Neural crest cell (in vitro differentiated cells): ENCODE results near the gene LMCD1. TPM values are rescaled to one million over a fixed set of nuclear protein-coding genes. Genes with fewer than 3 reads are reported as not detected.

ENCODE experiments used
- DNase-seq: peaks from one replicate; pipeline ENCODE4 v3.0.0; 2021; ENCODE audit warnings: low read depth, mixed read lengths, low spot score
- H3K27ac Mint-ChIP-seq: one replicate; pipeline ENCODE4 v1.8.0; 2021; ENCODE audit warnings: mild to moderate bottlenecking, mixed read lengths; ENCODE audit not compliant: unreplicated experiment
- H3K27me3 Mint-ChIP-seq: 2 replicates; pipeline ENCODE4 v1.8.0; 2021; ENCODE audit warnings: low read depth, mild to moderate bottlenecking, mixed read lengths
- H3K36me3 Mint-ChIP-seq: 2 replicates; pipeline ENCODE4 v1.8.0; 2021; ENCODE audit warnings: low read depth, mild to moderate bottlenecking, mixed read lengths
- H3K4me1 Mint-ChIP-seq: 2 replicates; pipeline ENCODE4 v1.8.0; 2021; ENCODE audit warnings: mixed read lengths
- H3K4me3 Mint-ChIP-seq: one replicate; pipeline ENCODE4 v1.8.0; 2021; ENCODE audit warnings: mild to moderate bottlenecking, mixed read lengths
- H3K9me3 Mint-ChIP-seq: 2 replicates; pipeline ENCODE4 v1.8.0; 2021; ENCODE audit warnings: mixed read lengths
- total RNA-seq: library from RNA; stranded (reverse); gene quantifications from 2 replicates; pipeline ENCODE4 v1.2.1, GENCODE V29; 2021
- TF ChIP-seq, protein P1 (sequence below): fragments of 200-600 bp; sonication (generic); conservative IDR thresholded peaks from 2 replicates; pipeline ENCODE4 v1.5.0; 2021; ENCODE audit warnings: antibody characterized with exemption, mild to moderate bottlenecking

The LMCD1 gene
- total RNA-seq, 1 donor from 2014 or later, result 28.4 TPM

DNA sequence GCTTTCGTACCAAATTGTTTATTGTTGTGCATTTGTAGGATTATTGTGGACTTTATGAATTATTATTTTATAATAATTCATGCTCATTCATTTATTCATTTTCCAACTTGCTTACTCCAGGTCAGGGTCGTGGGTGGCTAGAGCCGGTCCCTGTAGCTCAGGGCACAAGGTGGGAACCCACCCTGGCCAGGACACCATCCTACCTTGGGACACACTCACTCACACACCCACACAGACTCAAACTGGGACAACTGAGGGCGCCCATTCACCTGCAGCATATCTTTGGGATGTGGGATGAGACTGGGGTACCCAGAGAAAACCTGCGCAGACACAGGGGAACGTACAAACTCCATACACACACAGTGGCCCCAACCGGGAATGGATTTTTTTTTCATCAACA is 102.4 kb downstream of the LMCD1 start:
- Mint-ChIP-seq H3K27ac (no peak overlapping the region), H3K4me1 (peaks cover 17% of the 10 kb centered on the region), H3K4me3 (no peak overlapping the region), H3K9me3 (no peaks in the 10 kb centered on the region), H3K36me3 (peaks cover 6% of the 10 kb centered on the region), H3K27me3 (no peaks in the 10 kb centered on the region)
- TF ChIP-seq, protein P1, sequence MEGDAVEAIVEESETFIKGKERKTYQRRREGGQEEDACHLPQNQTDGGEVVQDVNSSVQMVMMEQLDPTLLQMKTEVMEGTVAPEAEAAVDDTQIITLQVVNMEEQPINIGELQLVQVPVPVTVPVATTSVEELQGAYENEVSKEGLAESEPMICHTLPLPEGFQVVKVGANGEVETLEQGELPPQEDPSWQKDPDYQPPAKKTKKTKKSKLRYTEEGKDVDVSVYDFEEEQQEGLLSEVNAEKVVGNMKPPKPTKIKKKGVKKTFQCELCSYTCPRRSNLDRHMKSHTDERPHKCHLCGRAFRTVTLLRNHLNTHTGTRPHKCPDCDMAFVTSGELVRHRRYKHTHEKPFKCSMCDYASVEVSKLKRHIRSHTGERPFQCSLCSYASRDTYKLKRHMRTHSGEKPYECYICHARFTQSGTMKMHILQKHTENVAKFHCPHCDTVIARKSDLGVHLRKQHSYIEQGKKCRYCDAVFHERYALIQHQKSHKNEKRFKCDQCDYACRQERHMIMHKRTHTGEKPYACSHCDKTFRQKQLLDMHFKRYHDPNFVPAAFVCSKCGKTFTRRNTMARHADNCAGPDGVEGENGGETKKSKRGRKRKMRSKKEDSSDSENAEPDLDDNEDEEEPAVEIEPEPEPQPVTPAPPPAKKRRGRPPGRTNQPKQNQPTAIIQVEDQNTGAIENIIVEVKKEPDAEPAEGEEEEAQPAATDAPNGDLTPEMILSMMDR, result no peak
- no peak for DNase-seq

DNA sequence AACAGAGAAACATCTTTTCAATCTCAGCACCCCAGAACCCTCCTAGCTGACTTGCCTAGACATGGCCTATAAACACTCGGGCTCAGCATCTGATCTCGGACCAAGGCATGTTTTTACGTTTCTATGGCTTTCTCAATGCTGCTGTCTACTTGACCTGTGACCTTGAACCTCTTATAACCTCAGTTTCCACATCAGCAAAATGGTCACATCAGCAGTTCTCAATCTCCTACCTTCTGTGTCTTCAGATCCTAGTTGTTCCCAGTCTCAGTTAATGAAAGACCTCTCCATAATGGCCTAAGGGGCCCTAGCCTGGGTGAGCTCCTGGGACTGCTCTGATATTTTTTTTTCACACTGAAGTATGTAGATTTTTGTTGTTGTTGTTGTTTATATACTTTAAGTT is 103.4 kb downstream of the LMCD1 start:
- Mint-ChIP-seq H3K36me3 (peaks cover 6% of the 10 kb centered on the region), H3K27ac (peak overlapping the region; percentile 53), H3K4me1 (peaks cover 20% of the 10 kb centered on the region), H3K9me3 (no peaks in the 10 kb centered on the region), H3K27me3 (no peaks in the 10 kb centered on the region), H3K4me3 (no peak overlapping the region)
- no peak for DNase-seq
- TF ChIP-seq, protein P1, result no peak

DNA sequence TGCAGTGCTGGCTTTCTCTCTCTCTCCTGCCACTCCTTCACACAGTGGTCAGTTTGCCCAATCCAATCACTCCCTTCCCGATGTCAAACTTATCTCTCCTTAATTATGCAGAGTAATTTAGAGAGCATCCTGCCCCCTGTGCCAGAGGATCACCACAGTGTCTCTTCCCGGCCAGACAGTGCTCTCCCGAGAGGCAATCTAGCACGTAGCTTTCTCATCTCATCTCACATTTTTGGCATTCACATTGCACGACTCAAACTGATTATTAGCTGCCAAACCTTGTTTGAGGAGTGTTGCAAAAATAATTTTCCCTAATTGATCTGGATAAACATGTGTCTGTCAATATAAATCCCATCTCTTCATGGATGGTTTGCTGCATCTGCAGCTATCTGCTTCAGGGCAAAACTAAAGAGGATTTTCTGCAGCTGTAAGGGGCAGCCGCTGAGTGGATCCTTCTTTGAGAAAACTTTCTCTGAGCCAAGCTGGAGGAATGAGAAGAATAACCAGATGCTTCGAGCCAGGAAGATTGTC is 105.1 kb downstream of the LMCD1 start:
- Mint-ChIP-seq H3K36me3 (peaks cover 10% of the 10 kb centered on the region), H3K4me1 (peaks cover 26% of the 10 kb centered on the region), H3K9me3 (no peaks in the 10 kb centered on the region), H3K4me3 (no peak overlapping the region), H3K27ac (no peak overlapping the region), H3K27me3 (no peaks in the 10 kb centered on the region)
- no peak for DNase-seq
- TF ChIP-seq, protein P1, result no peak

DNA sequence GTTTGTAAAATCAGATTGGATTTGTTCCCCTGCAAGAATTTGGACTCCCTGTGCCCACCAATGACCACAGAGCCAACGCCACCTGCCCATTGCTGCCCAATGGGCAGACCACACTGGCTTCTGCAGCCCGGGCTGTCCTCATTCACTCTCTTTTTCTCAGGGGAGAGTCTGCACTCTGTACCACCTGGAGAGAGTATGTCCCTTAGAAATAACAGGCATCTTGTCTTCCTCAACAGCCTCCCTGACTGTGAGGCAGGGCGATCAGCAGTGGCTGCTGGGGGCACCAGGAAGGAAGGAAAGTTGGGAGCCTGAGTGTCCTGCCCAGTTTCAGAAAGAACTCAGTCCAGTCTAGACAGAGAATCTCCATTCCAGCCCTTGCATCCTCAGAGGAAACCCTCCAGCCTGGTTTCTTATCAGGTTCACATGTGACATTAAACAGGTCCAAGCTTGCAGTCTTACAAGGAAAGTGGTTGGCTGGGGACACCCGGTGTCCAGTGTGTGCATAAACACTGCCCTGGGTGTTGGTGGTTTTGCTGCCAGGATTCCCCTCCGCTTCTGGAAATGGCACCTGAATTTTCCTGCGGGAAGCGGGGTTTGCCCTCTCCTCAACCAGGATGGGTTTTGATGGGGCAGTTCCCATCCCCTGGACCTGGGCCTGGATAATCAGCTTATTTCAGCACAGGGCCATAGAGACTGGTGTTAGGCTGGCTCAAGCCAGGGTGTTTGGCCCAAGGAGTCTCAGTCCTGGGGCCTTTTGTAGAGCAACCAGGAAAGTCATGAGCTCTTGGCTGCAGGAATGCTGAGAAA is 105.8 kb downstream of the LMCD1 start:
- TF ChIP-seq, protein P1, result peak; percentile 64
- H3K36me3 Mint-ChIP-seq, result peaks cover 10% of the 10 kb centered on the region
- peaks cover 26% of the 10 kb centered on the region for H3K4me1 Mint-ChIP-seq
- no peaks in the 10 kb centered on the region for H3K27me3 Mint-ChIP-seq
- DNase-seq, result peak; percentile 35
- H3K27ac Mint-ChIP-seq, result peak overlapping the region; percentile 90
- no peak overlapping the region for H3K4me3 Mint-ChIP-seq
- H3K9me3 Mint-ChIP-seq, result no peaks in the 10 kb centered on the region

DNA sequence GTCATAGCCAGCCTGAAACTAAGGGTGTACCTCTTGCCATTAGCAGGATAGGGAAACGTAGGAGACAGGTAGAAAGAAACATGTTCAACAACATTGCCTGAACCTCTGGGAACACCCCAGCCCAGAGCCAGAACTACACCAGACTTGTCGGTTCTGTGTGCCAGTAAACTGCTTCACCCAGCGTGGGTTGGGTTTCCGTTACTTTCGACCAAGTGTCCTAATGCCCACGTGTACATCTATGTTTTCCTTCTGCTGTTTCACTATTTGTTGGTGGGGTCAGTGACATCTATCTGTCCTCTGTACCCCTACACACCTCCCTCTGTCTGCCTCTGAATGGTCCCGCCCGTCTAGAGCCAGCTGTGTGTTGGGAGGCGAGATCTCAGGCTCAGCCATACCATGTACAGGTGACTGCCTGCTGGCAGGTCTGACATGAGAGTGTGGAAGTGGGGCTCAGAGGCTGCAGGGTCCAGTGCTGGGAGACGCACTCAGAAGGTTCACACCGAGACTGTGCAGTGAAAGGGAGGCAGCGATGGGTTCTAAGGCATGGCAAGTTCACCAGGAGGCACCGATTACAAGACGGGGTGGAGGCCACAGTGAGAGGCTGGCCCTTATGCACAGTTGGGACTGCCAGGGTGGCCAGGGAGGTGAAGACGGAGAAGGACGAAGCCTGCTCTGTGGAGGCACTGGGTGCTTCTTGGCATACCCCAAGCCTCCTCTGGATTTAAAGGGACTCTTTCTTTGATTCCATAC is 106.6 kb downstream of the LMCD1 start:
- peaks cover 4% of the 10 kb centered on the region for H3K36me3 Mint-ChIP-seq
- H3K4me1 Mint-ChIP-seq, result peaks cover 26% of the 10 kb centered on the region
- no peaks in the 10 kb centered on the region for H3K9me3 Mint-ChIP-seq
- no peaks in the 10 kb centered on the region for H3K27me3 Mint-ChIP-seq
- TF ChIP-seq, protein P1, result no peak
- no peak for DNase-seq
- no peak overlapping the region for H3K27ac Mint-ChIP-seq
- no peak overlapping the region for H3K4me3 Mint-ChIP-seq
